Measurements from ENCODE around the gene PLEKHA3.

Gene PLEKHA3

DNA sequence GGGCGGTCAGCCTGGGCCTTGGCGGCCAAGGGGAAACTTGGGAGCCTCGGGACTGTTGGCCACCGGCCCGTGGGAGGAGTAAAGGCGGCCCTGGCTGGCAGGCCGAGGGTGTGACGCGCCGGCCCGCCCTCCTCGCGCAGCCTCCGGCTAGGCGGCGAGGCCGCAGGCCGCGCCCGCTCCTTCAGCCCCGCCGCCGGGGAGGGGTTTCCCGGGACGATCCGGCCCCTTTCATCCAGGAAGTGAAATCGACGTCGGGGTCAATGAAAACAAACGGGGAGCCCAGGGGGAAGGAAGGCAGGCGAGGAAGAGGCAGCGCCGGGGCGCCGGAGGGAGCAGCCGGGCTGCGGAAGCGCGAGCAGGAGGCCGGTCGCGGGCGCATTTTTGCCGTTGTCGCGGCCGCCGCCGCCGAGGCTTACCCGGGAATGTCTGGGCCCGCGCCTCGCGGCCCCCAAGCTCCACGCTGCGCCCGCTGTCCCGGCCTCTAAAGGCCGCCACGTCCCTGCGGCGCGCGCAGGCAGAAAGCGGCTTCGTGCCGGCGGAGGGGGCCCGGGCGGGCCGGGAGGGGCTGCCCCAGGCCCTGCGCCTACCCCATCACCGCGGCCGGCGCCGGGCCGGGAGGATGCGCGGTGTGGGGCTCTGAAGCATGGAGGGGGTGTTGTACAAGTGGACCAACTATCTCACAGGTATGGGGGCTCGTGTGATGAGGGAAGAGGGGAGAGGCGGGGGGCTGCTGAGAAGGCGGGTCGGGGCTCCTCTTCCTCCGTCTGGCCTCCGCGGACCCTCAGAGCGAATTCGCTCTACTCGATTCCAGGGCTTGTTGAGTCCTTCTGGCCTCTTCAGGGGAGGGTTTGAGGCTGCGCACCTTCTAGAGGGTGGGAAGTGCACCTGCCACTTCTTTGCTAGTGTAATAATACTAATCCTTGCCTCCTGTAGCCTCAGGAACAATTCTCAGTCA, at the start of gene PLEKHA3:
TSS of gene PLEKHA3 (plus strand) at position 231 of the 955 bp plus-strand sequence. CDS start at position 644, 413 bp downstream.
- no peaks in the 10 kb centered on the region for H3K9me3 ChIP-seq (ENCODE audit: insufficient read depth, low read depth, low read length)
- no peak within 1 kb of the TSS for H3K27ac ChIP-seq (ENCODE audit: low read length)
- no peaks in the 10 kb centered on the region for H3K36me3 ChIP-seq (ENCODE audit: insufficient read depth, low read depth, low read length)
- peak within 1 kb of the TSS; percentile 99 for H3K4me3 ChIP-seq (ENCODE audit: low read length)
- peaks cover 23% of the 10 kb centered on the region for H3K4me1 ChIP-seq (ENCODE audit: insufficient read depth, low read length)
- H3K9ac ChIP-seq (ENCODE audit: low read depth, low read length): peak within 1 kb of the TSS; percentile 79; the same call in 1 of the 2 replicates
- peaks cover 8% of the 10 kb centered on the region; the same call in 1 of the 2 replicates for H3K27me3 ChIP-seq (ENCODE audit: insufficient read depth, low read length)

DNA sequence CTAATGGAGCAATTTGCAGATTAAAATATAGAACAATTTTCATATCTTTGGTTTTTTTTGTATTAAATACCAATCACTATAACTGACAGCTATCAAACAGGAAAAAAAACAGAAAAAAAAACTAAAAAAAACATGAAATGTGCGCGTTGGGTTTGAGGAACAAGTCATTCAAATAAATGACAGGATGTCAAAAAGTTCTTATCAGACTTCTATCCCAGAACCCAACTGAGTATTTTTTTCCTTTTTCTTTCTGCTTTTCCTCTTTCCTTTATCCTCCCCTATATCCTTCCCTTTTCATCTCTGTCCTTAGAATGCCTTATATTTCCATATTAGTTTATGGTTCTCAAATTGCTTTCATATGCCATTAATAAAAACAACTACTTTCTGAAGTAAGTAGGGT, 43.6 kb upstream of the PLEKHA3 start:
- Histone ChIP-seq H3K4me1 (ENCODE audit: insufficient read depth, low read length) (no peaks in the 10 kb centered on the region), H3K9ac (ENCODE audit: low read depth, low read length) (no peak overlapping the region), H3K27ac (ENCODE audit: low read length) (no peak overlapping the region), H3K9me3 (ENCODE audit: insufficient read depth, low read depth, low read length) (no peaks in the 10 kb centered on the region), H3K27me3 (ENCODE audit: insufficient read depth, low read length) (no peaks in the 10 kb centered on the region; the same call in 1 of the 2 replicates), H3K4me3 (ENCODE audit: low read length) (no peak overlapping the region), H3K36me3 (ENCODE audit: insufficient read depth, low read depth, low read length) (peaks cover 98% of the 10 kb centered on the region)

DNA sequence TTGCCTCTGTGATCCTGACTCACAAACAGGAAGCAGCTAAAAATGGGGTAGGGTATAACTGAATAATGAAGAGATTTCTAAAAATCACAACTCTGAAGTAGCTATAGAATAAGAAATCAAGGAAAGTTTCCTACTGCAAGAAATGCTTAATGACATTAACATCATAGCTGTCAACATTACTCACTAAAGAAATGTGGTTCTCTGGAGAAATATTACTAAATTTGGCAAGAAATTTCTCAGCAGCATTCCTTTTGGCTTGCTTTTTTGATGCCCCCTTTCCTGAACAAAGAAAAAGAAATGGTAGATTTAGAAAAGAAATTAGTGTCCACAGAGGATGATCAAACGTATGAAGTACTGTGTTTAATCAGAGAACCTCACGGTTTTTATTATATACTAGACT, 38.8 kb upstream of the PLEKHA3 start:
- H3K9me3 ChIP-seq (ENCODE audit: insufficient read depth, low read depth, low read length): no peaks in the 10 kb centered on the region
- H3K9ac ChIP-seq (ENCODE audit: low read depth, low read length): no peak overlapping the region
- H3K36me3 ChIP-seq (ENCODE audit: insufficient read depth, low read depth, low read length): peaks cover 97% of the 10 kb centered on the region

DNA sequence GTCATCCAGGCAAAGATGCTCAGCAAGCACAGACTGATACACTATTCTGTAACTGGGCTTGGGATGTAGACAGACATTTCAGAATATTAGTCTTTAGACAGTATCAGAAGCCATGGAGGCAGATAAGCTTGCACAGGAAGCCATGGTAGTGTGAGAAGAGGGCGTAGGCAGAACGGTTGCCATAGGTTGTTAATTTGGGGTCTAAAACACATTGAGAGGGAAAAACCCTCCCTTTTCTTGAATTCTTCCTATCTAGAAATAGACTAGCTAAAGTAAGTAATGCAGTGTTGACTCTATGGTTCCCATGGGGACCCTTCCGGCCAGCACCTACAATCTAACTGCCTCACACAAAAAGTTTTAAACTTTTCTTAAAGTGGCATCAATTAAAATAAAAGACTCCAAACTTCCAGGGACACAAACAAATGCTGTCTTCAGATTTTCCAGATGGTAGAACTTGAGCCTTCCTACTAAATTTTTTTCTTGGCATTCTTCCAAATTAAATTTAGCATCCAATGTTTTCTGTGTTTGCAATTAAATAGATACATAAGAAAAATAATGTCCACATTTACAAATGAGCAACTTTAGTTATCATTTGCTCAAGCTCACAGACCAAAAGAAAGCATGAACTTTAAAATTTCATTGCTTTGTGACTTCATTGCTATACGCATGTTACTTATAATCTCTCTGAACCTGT, 31.1 kb upstream of the PLEKHA3 start:
- H3K9ac ChIP-seq (ENCODE audit: low read depth, low read length): peak overlapping the region; percentile 97; the same call in 1 of the 2 replicates

More for the DNA sequence above, 38.8 kb upstream of the PLEKHA3 start:
- Histone ChIP-seq H3K4me3 (ENCODE audit: low read length) (no peak overlapping the region), H3K4me1 (ENCODE audit: insufficient read depth, low read length) (no peaks in the 10 kb centered on the region), H3K27me3 (ENCODE audit: insufficient read depth, low read length) (no peaks in the 10 kb centered on the region), H3K27ac (ENCODE audit: low read length) (no peak overlapping the region)

DNA sequence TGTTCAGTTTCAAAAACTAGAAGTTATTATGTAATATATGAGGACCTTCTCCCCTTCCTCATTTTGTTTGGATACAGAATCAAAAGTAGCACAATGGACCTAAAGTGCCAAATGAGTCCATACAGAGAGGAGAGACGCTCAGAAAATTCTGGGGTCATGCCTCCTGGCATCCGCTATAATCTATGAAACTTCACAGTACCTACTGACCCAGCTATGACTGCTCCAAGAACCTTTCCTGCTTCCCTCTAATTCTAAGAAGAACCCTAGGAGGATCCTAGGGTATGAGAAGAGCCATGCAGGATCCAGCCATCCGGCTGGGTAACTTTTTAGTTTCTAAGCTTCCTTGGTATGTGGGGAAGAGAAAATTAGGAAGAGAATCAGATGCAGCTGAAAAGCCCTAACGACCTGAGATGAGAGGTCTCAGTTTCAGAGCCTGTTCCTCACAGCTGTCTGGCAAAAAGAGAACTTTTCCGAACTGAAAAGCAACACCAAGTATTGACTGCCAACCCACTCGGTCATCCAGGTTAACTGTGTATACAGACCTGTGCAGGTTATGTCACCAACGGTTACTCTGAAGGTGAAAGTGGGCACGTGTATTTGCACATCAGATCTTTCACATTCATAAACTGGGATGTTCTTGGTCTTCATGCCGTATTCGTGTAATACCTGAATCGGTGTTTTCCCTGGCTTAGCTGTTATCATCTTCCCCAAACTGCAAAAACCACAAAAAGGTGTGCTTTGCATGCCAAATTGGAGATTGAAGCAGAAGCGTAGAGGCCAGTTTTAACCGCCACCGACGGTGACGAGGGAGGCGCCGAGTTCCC, 30.3 kb upstream of the PLEKHA3 start:
- H3K4me1 ChIP-seq (ENCODE audit: insufficient read depth, low read length): peaks cover 3% of the 10 kb centered on the region; the same call in 1 of the 2 replicates
- peak overlapping the region; percentile 97; the same call in 1 of the 2 replicates for H3K9ac ChIP-seq (ENCODE audit: low read depth, low read length)
- no peaks in the 10 kb centered on the region for H3K9me3 ChIP-seq (ENCODE audit: insufficient read depth, low read depth, low read length)
- H3K27ac ChIP-seq (ENCODE audit: low read length): no peak overlapping the region
- peaks cover 42% of the 10 kb centered on the region for H3K36me3 ChIP-seq (ENCODE audit: insufficient read depth, low read depth, low read length)
- H3K27me3 ChIP-seq (ENCODE audit: insufficient read depth, low read length): no peaks in the 10 kb centered on the region
- H3K4me3 ChIP-seq (ENCODE audit: low read length): peak overlapping the region; percentile 76

More for the DNA sequence above, 31.1 kb upstream of the PLEKHA3 start:
- peaks cover 3% of the 10 kb centered on the region; the same call in 1 of the 2 replicates for H3K4me1 ChIP-seq (ENCODE audit: insufficient read depth, low read length)
- H3K9me3 ChIP-seq (ENCODE audit: insufficient read depth, low read depth, low read length): no peaks in the 10 kb centered on the region
- no peak overlapping the region for H3K27ac ChIP-seq (ENCODE audit: low read length)
- peak overlapping the region; percentile 76 for H3K4me3 ChIP-seq (ENCODE audit: low read length)
- peaks cover 50% of the 10 kb centered on the region for H3K36me3 ChIP-seq (ENCODE audit: insufficient read depth, low read depth, low read length)
- H3K27me3 ChIP-seq (ENCODE audit: insufficient read depth, low read length): no peaks in the 10 kb centered on the region

DNA sequence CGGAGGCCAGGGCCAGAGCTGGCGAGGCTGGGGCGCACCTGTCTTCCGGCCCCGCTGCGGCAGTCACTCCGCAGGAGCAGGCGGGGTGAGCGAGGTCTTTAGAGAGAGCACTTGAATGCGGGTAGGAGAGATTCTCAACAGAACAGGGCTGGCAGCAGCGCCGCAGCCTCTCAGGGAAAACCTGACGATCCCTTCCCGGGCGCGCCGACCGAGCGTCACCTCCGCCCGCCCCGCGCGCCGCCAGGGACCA, 29.8 kb upstream of the PLEKHA3 start:
- Histone ChIP-seq H3K27me3 (ENCODE audit: insufficient read depth, low read length) (no peaks in the 10 kb centered on the region), H3K9me3 (ENCODE audit: insufficient read depth, low read depth, low read length) (no peaks in the 10 kb centered on the region), H3K27ac (ENCODE audit: low read length) (no peak overlapping the region), H3K4me3 (ENCODE audit: low read length) (peak overlapping the region; percentile 76), H3K4me1 (ENCODE audit: insufficient read depth, low read length) (peaks cover 3% of the 10 kb centered on the region; the same call in 1 of the 2 replicates), H3K36me3 (ENCODE audit: insufficient read depth, low read depth, low read length) (peaks cover 36% of the 10 kb centered on the region), H3K9ac (ENCODE audit: low read depth, low read length) (peak overlapping the region; percentile 97; the same call in 1 of the 2 replicates)

DNA sequence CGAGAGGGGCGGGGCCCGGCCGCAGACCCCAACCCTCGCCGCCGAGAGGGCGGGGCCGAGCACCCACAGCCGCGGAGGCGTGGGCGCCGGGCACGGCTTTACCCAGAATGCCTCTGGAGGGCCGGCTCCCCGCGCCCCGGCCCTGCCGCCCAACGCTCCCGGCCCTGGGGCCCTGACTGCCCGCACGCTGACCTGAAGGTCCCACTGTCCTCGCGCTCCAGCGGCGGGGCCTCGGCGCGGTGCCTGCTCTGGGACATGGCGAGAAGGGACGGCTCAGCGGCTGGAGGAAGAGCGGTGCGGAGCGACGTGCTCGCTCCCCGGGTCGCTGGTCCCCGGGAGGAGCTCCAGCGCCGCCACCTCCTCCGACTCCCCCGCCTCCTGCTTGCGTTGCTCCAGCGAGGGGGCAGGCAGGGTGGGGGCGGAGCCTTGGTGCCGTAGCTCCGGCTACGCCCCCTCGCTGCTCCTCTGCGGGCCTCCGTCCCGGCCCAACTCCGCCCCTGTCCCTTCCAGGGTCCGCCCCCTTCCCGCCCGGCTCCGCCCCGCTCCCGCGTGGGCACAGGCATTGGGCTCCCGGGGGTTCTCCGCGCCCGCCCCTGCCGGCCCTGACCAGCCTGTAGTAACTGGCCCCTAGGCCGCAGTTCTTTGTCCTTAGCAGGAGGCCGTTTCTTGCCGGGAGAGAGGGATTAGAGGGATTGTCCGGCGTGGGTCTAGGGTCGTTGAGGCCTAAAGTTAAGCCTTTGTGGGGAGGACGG, 29.3 kb upstream of the PLEKHA3 start, which contains the start of the genes PJVK and PRKRA:
TSS of gene PJVK (plus strand) at position 605 of the 752 bp plus-strand sequence. CDS start 2,032 bp downstream, outside the sequence.
TSS of gene PRKRA (minus strand) at position 402 of the 752 bp plus-strand sequence. CDS start at position 257, 145 bp downstream.
- Histone ChIP-seq H3K27ac (ENCODE audit: low read length) (peak within 1 kb of the TSS; percentile 96), H3K9me3 (ENCODE audit: insufficient read depth, low read depth, low read length) (no peaks in the 10 kb centered on the region), H3K4me3 (ENCODE audit: low read length) (peak within 1 kb of the TSS; percentile 76), H3K4me1 (ENCODE audit: insufficient read depth, low read length) (peaks cover 3% of the 10 kb centered on the region; the same call in 1 of the 2 replicates), H3K36me3 (ENCODE audit: insufficient read depth, low read depth, low read length) (peaks cover 32% of the 10 kb centered on the region), H3K9ac (ENCODE audit: low read depth, low read length) (peak within 1 kb of the TSS; percentile 97), H3K27me3 (ENCODE audit: insufficient read depth, low read length) (no peaks in the 10 kb centered on the region)

DNA sequence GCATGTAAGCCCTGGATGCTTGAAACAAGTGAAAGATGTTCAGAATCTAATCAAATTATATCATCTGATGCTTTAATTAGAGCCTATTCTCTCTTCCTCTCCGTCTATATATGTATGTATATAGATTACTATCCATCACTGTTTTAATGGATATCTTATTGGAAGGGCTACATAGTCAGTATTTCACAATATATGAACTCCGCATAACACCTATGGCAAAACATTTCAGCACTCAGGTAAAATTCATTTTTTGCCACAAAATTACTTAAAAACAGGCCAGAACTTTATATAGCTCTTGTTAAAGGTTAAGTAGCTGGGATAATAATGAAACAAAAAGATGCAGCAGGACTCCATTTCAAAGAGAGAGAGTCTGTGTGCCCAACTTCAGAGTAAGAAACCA, 27.9 kb upstream of the PLEKHA3 start:
- H3K4me1 ChIP-seq (ENCODE audit: insufficient read depth, low read length): peaks cover 3% of the 10 kb centered on the region; the same call in 1 of the 2 replicates
- H3K9ac ChIP-seq (ENCODE audit: low read depth, low read length): peak overlapping the region; percentile 97; the same call in 1 of the 2 replicates
- no peak overlapping the region for H3K27ac ChIP-seq (ENCODE audit: low read length)

DNA sequence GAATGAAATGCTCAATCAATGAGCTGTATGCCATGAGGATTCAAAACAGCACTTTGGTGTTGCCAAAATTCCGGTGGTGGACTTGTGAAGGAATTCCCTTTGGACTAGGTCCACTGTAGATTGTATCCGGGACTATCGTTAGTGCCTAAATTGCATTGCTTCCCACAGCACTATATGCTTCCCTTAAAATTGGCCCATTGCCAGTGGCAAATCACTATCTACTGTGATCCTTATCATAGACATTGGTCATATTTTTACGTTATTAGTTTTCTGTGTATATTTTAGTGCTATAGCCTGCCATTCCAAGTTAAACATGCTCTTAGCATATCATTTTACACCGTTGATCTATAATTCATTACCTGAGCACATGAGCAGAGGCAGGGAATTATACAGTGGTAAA, 27.4 kb upstream of the PLEKHA3 start:
- no peaks in the 10 kb centered on the region for H3K27me3 ChIP-seq (ENCODE audit: insufficient read depth, low read length)
- no peak overlapping the region for H3K27ac ChIP-seq (ENCODE audit: low read length)
- peaks cover 17% of the 10 kb centered on the region; the same call in 1 of the 2 replicates for H3K36me3 ChIP-seq (ENCODE audit: insufficient read depth, low read depth, low read length)
- H3K9ac ChIP-seq (ENCODE audit: low read depth, low read length): no peak overlapping the region
- peaks cover 3% of the 10 kb centered on the region; the same call in 1 of the 2 replicates for H3K4me1 ChIP-seq (ENCODE audit: insufficient read depth, low read length)
- no peaks in the 10 kb centered on the region for H3K9me3 ChIP-seq (ENCODE audit: insufficient read depth, low read depth, low read length)
- no peak overlapping the region for H3K4me3 ChIP-seq (ENCODE audit: low read length)

More for the DNA sequence above, 27.9 kb upstream of the PLEKHA3 start:
- Histone ChIP-seq H3K36me3 (ENCODE audit: insufficient read depth, low read depth, low read length) (peaks cover 22% of the 10 kb centered on the region), H3K4me3 (ENCODE audit: low read length) (no peak overlapping the region), H3K9me3 (ENCODE audit: insufficient read depth, low read depth, low read length) (no peaks in the 10 kb centered on the region), H3K27me3 (ENCODE audit: insufficient read depth, low read length) (no peaks in the 10 kb centered on the region)

DNA sequence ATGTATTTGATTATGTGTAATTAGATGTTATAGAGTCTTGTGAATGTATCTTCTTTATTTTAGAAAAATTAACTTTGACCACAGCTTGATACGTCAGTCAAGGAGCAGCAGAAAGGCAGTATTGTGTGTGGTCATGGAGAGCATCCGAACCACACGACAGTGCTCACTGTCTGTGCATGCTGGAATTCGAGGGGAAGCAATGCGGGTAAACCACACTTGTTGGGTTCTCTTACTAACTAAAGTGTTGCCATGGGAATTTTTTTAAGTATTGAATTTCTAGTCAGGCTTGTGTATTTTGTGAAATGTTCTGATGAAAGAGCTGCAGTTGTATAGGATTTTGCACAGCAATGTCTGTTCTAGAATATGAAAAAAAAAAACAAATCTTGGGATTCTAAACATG, 24.3 kb upstream of the PLEKHA3 start:
- no peaks in the 10 kb centered on the region for H3K9me3 ChIP-seq (ENCODE audit: insufficient read depth, low read depth, low read length)
- no peaks in the 10 kb centered on the region for H3K27me3 ChIP-seq (ENCODE audit: insufficient read depth, low read length)
- no peaks in the 10 kb centered on the region for H3K36me3 ChIP-seq (ENCODE audit: insufficient read depth, low read depth, low read length)
- no peaks in the 10 kb centered on the region for H3K4me1 ChIP-seq (ENCODE audit: insufficient read depth, low read length)
- no peak overlapping the region for H3K9ac ChIP-seq (ENCODE audit: low read depth, low read length)
- H3K27ac ChIP-seq (ENCODE audit: low read length): no peak overlapping the region
- H3K4me3 ChIP-seq (ENCODE audit: low read length): no peak overlapping the region
